Cerebellar nuclear complex (tissue), 1 donor: ENCODE results near the gene KLC1.

Experiments used
- DNase-seq, 2 experiments: peaks; one replicate each; lab custom pipeline; 2025; lab: John Stamatoyannopoulos, UW

Gene KLC1

GRCh38 chr14:103721334-103722120 is 92.5 kb downstream of the KLC1 start:
- DNase-seq = no peak

GRCh38 chr14:103723748-103724081 is 94.7 kb downstream of the KLC1 start:
- no peak for DNase-seq

- no peak for DNase-seq
Measured at GRCh38 chr14:103724116-103724515, 95.1 kb downstream of the KLC1 start.

GRCh38 chr14:103725001-103725682 is 96.1 kb downstream of the KLC1 start:
- DNase-seq = no peak

- no peak for DNase-seq
Measured at GRCh38 chr14:103725739-103726395, 96.9 kb downstream of the KLC1 start.

- no peak for DNase-seq
Measured at GRCh38 chr14:103726474-103726873, 97.5 kb downstream of the KLC1 start.

GRCh38 chr14:103727313-103727980 is 98.4 kb downstream of the KLC1 start:
- DNase-seq = no peak

GRCh38 chr14:103728141-103728540 is 99.1 kb downstream of the KLC1 start:
- DNase-seq = no peak

- no peak for DNase-seq
Measured at GRCh38 chr14:103728721-103729120, 99.7 kb downstream of the KLC1 start.

- no peak for DNase-seq
Measured at GRCh38 chr14:103729496-103730448, 100.8 kb downstream of the KLC1 start.

GRCh38 chr14:103730490-103731035 is 101.6 kb downstream of the KLC1 start:
- no peak for DNase-seq

- no peak for DNase-seq
Measured at GRCh38 chr14:103731481-103731880, 102.5 kb downstream of the KLC1 start.

GRCh38 chr14:103731916-103732867 is 103.2 kb downstream of the KLC1 start:
- DNase-seq = no peak

GRCh38 chr14:103732868-103733620 is 104.0 kb downstream of the KLC1 start:
- no peak for DNase-seq

GRCh38 chr14:103733651-103734050 is 104.6 kb downstream of the KLC1 start:
- no peak for DNase-seq

- DNase-seq = no peak
Measured at GRCh38 chr14:103734081-103734888, 105.3 kb downstream of the KLC1 start.

GRCh38 chr14:103735022-103735421 is 106.0 kb downstream of the KLC1 start:
- no peak for DNase-seq

GRCh38 chr14:103735439-103735814 is 106.4 kb downstream of the KLC1 start:
- no peak for DNase-seq
